GM18907 (cell line): Measurements from ENCODE around the gene RRP1.

Source experiments
- ATAC-seq: cut with Tn5 transposase; IDR thresholded peaks from one replicate; pipeline ENCODE4 v1.9.1; 2021; ENCODE audit warnings: mild to moderate bottlenecking, moderate library complexity; ENCODE audit not compliant: unreplicated experiment

RRP1 gene

DNA sequence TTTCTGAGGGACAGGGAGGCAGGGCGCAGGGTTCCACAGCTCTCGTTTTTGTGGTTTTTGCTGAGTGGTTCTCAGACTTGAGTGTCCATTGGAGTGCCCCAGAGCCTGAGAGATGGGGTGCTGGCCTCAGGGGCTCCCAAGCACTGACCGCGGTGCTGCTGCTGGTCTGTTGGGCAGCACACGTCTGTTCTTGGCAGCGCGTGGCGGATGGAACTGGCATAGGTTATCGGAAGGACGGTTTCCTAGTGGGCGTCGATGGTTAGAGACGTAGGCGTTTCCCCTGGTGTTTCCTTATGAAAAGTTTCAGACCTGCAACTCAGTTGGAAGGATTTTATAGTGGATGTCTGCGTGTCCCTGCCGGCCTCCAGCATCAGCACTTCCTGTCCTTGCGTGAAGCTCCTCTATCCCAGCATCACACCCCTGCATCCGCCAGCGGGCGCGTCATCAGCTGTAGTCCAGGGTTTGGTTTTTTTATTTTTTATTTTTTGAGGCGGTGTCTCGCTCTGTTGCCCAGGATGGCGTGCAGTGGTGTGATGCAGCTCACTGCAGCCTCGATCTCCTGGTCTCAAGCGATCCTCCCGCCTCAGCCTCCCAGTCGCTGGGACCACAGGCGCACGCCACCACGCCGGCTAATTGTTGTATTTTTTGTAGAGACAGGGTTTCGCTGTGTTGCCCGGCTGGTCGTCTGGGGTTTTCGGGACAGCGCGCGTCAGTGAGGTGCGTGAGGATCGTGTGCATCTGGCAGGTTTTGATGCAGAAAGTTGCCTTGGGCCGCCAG lies 11.8 kb downstream of the RRP1 start:
- ATAC-seq = no peak

DNA sequence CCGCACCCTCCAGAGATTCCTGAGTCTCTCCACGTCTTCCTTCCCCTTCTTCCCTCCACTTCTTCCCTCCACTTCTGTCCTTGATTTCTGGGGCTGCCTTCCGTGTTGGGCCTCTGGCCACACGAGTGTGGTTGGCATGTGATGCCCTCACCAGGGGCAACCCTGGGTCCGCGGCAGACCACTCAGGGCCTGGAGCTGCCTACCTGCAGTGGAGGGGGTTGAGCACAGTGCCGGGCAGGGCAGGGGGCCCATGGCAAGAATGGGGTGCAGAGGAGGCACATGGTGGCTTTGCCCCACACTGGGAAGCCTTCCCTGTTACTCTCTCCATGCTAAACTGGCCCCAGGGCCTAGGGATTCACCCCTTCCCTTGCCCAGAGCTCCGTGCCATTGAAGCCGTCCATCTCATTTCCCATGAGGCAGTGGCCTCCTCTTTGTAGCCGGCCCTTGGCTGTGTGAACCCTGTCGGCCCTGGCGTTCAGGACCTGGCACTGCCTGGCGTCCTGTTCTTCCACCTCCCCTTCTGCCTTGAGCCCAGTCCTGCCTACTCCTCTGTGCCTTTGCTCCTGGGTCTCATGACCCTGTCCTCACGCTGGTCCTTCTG lies 13.4 kb downstream of the RRP1 start:
- ATAC-seq = no peak

DNA sequence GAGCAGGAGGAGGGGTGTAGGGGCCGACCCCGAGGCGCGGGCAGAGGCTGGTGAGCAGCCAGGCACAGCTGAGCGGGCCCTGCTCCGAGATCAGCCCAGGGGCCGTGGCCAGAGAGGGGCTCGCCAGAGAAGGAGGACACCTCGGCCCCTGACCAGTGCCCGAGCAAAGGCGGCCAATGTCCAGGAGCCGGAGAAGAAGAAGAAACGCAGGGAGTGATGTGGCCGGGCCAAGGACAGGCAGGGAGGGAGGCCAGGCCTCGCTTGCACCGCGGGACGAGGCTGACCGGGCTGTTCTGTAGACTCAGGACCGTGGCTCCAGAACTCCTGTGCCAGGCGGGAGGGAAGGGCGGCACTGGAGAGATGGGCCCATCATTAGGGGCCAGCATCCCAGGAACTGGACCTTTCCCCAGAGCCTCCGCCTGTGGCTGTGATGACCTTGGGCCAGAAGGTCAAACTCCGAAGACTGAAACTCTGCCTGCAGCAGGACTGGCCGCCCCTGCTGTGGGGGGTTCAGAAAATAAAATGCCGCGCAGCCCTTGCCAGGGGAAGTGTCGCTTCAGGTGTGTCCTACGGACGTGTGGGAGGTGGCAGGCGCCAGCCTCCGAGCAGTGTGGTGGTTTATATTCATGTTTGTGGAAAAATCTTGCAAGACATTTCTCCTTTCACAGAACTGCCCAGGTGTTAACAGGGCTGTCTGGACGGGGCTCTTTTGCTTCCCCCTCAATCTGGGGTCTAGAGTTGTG lies 14.4 kb downstream of the RRP1 start:
- no peak for ATAC-seq

DNA sequence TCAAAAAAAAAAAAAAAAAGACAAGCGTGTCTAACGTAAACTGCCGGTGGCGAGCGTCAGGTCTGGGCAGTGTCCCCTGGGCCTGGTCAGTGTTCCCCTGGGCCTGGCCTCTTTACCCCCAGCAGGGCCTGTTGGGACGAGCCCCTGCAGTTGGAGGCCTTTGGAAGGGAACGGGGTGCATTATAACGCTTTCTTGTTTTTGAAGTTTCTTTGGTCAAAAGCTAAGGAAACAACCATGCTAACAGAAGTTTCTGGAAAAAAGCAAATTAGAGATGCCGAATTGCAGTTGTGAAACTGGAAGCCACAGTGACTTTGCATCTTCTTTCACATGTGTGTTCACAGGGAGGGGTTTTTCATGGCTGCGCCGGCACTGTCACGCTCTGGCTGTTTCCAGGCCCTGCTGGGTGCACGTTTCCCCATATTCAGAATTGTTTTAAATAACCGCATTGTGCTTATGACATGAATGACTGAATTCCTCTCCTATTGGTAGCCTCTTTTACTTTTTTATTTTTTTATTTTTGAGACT lies 16.0 kb downstream of the RRP1 start:
- peak; percentile 71 for ATAC-seq

DNA sequence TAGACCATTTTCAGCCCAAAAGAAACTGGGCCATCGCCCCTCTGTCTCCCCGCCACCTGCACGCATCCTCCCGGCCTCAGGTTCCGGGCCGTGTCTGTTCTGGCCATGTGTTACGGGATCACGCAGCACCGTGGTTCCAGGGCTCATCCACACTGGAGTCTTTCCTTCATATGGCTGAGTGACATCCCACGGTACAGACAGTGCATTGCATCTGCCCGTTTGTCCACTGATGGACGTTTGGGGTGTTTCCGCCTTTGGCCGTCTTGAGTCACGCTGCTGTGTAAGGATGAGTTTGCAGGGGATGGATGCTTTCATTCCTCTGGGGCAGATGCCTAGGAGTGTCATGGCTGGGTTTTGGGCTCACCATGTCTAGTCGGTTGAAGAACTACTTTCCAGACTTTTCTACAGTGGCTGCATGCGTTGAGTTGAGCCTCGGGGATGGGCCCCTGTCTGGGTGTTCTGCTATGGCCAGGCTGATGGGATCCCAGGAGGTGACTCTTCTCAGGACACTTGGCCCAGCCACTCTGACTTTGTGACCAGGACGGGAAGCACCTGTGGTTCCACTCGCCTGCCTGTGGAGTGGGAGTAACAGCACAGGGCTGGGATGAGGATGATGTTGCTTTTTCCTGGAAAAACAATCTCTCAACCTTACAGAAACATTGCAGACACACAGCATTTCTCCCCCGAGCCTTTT lies 16.8 kb downstream of the RRP1 start:
- peak; percentile 3 for ATAC-seq

DNA sequence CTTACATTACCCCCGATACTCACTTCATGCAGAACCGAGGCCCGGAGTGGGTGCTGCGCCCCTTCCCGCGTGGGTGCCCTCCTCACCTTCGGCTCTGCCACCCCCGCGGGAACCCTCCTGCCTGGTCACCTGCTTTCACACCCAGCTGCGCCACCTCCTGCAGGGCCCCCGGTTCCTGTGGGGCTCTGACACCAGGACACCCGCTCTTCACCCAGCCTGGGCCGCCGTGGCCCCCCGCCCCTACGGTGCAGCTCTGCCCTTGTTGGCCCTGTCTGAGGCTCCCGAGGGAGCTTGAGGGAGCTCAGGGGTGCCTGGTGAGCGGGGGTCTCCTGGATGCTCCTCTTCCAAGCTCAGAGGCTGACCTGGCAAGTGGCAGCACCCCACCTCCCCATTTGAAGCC lies 19.0 kb downstream of the RRP1 start:
- ATAC-seq = no peak

DNA sequence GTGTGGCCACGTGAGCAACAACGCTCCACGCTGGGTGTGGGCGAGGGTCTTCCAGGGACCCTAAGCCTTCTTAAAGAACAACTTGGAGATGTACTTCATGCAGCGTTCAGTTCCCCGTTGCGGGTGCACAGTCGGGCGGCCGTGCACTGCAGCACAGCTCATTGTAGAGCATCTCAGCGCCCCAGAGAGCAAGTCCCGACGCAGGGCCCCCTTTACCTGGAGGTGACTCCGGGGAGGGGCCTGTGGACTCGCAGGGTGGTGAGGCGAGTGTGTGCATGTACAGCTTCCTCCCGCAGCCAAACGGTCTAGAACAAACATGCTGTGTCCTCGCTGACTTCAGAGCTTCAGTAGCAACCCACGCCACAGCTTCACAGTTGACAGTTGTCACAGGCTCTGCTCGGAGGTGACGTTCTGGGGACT lies 19.5 kb downstream of the RRP1 start:
- ATAC-seq = no peak

DNA sequence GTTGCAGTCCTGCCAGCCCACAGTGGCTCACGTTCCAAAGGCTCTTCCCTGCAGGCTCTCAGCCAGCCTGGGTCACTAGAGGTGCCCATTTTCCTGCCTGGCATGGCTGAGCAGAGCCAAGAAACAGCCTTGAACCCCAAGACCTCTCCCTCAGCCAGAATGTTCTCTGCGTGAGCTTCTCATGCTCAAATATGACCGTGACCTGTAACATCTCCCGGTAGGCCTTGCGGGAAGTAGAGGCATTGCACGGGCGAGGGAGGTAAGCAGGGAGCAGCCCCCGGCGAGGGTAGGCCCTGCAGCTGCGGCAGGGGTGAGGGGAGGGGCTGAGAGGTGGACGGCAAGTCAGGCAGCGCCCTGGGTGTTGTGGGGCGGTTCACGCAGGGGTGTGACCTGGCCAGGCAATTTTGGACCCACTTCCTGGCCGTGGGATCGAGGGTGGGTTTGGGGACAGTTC lies 20.0 kb downstream of the RRP1 start:
- no peak for ATAC-seq

DNA sequence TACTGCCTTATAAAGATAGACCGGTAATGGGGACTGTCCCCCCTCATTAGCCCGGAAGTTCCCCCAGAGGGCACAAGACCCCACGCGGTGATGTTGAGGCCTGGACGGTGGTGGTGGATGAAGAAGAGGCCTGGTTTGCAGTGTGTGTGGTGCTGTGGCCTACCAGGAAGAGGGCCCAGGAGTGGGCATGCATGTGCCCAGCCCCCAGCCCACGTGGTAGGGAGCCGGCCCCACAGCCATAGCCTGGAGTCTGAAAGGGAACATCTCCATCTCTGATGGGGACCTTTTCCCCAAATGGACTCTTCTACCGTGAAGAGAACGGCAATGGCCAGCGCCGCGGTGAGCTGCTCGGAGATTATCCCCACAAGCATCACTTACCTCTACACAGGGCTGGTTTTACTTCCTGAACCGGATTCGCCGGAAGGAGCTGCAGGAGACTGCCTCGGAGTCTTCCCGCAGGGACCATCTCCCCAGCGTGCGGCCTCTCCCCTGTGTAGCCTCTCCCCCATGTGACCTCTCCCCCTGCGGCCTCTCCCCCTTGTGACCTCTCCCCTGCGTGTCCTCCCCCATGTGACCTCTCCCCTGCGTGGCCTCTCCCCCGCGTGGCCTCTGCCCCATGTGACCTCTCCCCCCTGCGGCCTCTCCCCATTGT lies 20.6 kb downstream of the RRP1 start:
- ATAC-seq = no peak

DNA sequence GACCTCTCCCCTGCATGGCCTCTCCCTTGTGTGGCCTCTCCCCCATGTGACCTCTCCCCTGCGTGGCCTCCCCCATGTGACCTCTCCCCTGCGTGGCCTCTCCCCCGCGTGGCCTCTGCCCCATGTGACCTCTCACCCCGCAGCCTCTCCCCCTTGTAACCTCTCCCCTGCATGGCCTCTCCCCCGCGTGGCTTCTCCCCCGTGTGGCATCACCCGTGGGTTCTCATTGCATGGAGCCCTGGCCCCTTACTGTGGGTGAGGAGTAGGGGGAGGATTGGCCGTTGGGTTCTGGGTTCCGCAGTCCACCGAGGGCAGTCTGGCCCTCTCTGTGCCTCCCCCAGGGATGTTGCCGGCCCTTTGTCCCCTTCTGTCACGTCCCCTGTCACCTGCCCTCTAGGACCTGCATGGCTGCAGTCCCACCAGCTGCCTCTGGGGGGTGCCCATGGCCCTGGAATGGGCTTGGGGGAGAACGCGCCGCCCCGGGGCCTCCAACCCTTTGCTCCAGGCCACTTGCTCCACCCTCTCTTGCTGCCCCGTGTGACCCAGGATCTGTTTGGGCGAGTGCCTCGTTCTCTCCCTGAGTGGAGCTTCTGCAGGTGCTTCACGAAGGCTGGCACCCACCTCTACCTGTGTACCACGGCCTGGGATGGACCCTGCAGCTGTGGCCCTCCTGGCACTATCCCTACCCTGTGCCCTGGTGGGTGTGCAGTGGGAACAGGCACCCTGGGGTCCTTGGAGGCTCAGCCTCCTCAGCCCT lies 21.3 kb downstream of the RRP1 start:
- ATAC-seq = peak; percentile 56

DNA sequence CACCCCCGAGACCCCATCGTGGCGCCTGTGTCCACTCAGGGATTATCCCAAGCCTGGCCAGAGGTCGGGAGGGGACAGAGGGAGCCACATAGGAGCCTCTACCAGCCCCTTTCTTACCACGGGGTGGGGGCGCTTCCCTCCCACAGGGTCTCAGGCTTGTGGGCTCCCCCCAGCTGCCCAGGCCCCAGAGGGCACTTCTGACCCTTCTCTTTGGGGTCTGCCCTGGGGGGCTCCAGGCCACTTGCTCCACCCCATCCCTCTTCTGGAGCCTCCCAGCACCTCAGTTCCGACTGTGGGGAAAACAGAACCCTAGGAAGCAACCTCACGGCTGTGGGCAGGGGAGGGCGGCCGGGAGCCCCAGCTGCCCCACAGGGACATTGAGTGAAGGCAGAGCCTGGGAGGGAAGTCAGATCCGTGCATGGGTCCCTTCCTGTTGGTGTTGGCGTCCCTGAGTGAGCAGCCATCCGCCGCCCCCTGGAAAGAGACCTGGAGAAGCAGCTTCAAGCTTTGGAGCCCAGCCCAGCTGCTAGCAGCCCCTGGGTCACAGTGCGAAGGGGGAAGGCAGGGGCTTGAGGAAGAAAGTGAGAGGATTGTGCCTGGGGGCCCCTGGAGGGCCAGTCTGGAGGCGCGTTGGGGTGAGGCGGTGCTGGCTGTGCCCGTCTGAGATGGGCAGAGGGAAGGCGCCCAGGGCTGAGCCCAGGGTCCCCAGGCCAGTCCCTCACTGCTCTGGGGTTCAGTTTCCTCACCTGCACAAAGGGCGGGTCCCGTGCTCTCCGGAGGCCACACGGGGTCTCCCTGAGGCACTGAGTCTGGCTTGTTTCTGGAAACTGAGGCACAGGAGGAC lies 22.1 kb downstream of the RRP1 start:
- no peak for ATAC-seq

DNA sequence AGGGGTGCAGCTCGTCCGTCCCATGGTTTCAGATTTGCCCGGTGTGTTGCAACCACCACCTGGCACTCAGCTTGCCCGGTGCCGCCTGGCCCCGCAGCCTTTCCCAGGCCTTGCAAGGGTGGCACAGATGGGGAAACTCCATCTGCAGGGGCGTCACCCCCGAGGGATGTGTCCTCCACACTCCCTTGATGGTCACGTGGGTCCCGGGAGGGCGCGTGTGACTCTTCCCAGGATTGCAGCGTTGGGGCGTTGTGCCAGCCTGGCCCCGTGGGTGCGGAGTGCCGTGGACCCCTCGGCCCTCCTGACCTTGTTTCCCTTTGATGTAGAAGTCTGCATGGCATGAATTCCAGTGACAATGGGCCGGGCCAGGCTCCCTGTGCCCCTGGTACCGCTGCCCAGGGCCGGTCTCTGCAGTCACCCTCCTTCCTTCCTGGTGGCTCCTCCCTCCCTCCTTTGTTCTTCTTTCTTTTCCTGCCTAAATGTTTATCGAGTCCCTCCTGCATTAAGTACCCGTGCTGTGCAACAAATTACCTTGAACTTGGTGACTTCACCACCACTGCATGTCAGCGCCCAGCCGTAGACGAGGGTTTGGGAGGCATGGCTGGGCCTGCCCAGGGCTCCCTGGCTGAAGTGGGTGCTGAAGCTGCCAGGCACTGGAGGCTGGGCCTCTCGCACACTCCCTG lies 22.9 kb downstream of the RRP1 start:
- no peak for ATAC-seq

DNA sequence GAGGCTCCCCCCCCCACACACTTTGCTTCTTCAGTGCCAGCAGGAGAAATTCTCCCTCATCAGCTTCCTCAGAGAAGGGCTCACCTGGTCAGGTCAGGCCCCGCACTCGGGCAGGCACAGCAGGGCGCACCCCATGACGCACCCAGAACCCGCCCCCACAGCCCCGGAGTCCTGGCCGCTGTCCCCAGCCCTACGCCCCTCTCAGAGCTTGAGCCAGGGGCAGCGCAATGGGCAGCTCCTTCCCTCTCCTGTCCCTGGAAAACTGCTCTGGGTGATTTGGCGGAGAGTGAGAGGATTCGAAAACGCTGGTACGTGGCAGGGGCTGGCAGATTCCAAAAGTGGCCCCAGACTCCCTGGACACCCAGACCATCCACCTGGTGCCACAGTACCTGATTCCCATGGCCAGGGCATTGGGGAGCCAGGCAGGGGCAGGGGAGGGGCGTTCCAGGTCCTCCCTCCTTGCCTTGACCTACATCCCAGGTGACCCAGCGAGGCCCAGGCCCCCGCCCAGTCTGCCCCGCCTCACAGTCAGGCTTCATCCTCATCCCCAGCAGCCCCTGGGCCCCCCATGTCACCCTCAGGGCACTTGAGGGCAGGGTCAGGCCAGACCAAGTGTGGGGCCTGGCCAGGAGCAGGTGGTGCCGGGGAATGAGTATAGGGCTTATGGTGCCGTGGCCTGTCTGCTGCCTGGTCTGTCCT lies 23.7 kb downstream of the RRP1 start:
- no peak for ATAC-seq

DNA sequence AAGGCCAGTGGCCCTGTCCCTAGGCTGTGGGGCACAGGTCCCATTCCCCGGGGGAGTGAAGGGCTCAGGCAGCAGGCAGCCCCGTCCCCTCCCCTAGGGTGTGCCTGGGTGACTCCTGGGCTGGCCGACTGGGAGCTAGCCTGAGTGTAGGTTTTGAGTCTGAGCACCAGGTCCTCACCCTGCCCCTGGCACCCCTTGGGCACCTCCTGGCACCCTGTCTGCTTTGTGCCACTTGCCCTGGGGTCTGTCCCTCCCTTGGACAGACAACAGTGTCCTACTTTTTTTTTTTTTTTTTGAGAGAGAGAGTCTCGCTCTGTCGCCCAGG lies 24.2 kb downstream of the RRP1 start:
- ATAC-seq = no peak

DNA sequence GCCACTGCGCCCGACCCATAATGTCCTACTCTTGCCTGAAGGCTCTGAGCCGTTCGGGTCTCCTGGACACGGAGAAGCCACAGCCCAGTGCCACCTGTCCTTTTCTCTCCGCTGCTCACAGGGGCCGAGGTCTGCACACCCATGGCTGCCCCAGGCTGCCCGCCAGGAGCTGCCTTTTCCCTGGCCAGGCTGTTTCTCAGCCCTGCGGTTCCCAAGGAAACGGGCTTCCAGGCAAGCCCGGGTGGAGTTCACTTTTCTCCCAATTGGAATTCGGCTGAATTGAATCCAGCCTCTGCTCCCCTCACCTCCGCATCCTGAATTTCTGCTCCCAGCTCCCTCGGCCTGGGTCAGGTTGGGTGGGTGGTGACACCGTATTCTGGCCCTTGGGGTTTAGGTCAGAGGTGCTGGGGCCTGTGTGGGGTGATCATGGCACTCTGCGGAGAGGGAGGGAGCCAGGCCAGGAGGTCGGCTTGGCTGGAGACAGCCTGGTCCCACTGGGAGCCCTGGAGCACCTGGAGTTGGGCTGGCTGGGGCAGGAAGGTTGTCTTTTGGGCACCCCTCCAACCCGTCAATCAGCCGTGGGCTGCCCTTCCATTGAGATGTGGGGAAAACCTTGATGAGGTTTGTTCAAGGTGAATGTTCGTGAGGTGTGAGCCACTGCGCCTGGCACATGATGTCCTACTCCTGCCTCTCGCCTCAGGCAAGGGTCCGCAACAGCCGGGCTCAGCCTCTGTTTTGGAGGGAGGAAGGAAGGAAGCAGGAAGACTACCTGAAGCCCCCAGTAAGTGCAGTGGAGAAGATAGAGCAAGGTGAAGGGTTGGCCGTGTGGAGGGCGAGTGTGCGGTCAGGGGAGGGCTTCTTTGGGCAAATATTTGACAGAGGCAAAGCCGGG lies 25.1 kb downstream of the RRP1 start:
- ATAC-seq = no peak

DNA sequence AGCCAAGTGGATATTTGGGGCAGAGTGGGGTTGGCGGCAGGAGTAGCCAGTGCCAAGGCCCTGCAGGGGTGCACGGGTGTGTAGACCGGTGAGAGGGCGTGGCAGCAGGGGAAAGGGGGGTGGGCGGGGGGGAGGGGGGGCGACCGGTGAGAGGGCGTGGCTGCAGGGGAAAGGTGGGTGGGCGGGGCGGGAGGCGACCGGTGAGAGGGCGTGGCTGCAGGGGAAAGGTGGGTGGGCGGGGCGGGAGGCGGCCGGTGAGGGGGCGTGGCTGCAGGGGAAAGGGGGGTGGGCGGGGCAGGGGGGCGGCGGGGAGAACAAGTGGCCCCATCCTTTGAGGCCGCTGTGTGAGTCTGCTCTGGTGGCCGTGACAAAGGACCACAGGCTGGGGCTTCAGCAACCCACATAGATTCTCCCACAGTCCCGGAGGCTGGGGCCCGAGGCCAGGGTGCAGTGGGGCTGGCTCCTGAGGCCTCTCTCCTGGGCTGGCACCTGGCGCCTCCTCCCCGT lies 25.8 kb downstream of the RRP1 start:
- no peak for ATAC-seq

DNA sequence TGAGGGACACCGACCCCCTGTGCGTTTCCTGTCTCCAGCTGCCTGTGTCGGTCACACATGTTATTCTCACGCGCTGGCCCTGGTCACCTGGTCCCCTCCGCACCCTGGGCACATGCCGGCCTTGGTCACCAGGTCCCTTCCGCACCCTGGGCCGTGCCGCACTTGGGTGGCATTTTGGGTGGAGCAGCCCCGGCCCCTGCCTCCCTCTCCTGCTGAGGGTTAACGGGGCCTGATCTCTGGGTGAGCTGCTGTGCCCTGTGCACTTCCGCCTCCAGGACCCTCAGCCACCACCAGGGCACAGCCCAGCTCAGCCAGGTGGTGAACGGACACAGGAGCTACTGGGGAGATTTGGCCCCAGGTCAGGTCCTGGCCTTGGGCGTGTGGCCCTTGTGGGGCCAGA lies 26.6 kb downstream of the RRP1 start:
- no peak for ATAC-seq
